Measurements from ENCODE around the gene S1PR3.

DNA sequence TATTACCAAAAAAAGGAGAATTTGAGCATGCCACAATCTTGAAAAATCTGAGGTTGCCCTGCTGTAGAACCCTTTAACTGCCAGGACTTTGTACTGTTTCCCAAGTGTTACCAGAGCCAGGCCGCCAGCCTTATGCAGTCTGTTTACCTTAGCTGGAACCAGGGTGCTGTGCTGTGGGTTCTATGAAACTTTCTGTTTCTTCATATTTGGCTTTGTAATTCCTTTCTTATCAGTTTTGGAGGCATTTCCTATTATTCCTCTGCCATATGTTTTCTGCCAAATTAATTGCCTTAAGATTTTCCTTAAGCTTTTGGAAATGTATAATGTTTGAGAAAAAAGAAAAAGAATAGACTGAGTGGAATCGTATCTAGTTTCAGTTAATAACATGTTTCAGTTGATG lies 2.1 kb downstream of the S1PR3 start:
- TF ChIP-seq, protein P1, sequence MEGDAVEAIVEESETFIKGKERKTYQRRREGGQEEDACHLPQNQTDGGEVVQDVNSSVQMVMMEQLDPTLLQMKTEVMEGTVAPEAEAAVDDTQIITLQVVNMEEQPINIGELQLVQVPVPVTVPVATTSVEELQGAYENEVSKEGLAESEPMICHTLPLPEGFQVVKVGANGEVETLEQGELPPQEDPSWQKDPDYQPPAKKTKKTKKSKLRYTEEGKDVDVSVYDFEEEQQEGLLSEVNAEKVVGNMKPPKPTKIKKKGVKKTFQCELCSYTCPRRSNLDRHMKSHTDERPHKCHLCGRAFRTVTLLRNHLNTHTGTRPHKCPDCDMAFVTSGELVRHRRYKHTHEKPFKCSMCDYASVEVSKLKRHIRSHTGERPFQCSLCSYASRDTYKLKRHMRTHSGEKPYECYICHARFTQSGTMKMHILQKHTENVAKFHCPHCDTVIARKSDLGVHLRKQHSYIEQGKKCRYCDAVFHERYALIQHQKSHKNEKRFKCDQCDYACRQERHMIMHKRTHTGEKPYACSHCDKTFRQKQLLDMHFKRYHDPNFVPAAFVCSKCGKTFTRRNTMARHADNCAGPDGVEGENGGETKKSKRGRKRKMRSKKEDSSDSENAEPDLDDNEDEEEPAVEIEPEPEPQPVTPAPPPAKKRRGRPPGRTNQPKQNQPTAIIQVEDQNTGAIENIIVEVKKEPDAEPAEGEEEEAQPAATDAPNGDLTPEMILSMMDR (IDR thresholded peaks at IDR 0.05) = no peak
- no peak for TF ChIP-seq POLR2A (IDR thresholded peaks at IDR 0.05)
